GM23338 (cell line): ENCODE data around the gene RDH5.

Experiments
- CREB1 ChIP-seq: fragments of 250-450 bp; sonication (Bioruptor Pico); IDR thresholded peaks from 2 replicates; pipeline ENCODE4 v1.5.0; 2020; ENCODE audit warnings: low read depth, mild to moderate bottlenecking, moderate library complexity
- EZH2 ChIP-seq: fragments of 200-600 bp; sonication (generic); IDR thresholded peaks from one replicate; pipeline ENCODE4 v1.8.0; 2017; ENCODE audit warnings: antibody characterized with exemption, mild to moderate bottlenecking, low read depth; ENCODE audit not compliant: unreplicated experiment
- EZH2phosphoT487 ChIP-seq: fragments of 200-600 bp; sonication (generic); IDR thresholded peaks from one replicate; pipeline ENCODE4 v1.8.1; 2018; ENCODE audit warnings: antibody characterized with exemption; ENCODE audit not compliant: unreplicated experiment
- POLR2AphosphoS5 ChIP-seq: IDR thresholded peaks from 2 replicates; pipeline ENCODE4 v1.6.1; 2016; ENCODE audit warnings: antibody characterized with exemption, low read depth
- REST ChIP-seq: IDR thresholded peaks from one replicate; pipeline ENCODE4 v1.6.1; 2018; ENCODE audit warnings: antibody characterized with exemption; ENCODE audit not compliant: unreplicated experiment
- ZNF114 ChIP-seq: fragments of 250-450 bp; sonication (Bioruptor Pico); IDR thresholded peaks from 2 replicates; pipeline ENCODE4 v1.5.0; 2020; ENCODE audit warnings: mild to moderate bottlenecking, moderate library complexity
- ZNF331 ChIP-seq: fragments of 250-450 bp; sonication (Bioruptor Pico); IDR thresholded peaks from 2 replicates; pipeline ENCODE4 v1.5.0; 2020; ENCODE audit warnings: low read depth, mild to moderate bottlenecking, moderate library complexity
- TF ChIP-seq, protein P1 (sequence below), 2 experiments: fragments of 200-600 bp in 1 of 2; sonication (generic) in 1 of 2; conservative IDR thresholded peaks; 2 replicates each; pipeline versions ENCODE4 v1.5.1 to v1.6.1; 2016 to 2017; ENCODE audit warnings: antibody characterized with exemption in 2 of 2, low read depth in 2 of 2, mild to moderate bottlenecking in 2 of 2, moderate library complexity in 1 of 2

DNA sequence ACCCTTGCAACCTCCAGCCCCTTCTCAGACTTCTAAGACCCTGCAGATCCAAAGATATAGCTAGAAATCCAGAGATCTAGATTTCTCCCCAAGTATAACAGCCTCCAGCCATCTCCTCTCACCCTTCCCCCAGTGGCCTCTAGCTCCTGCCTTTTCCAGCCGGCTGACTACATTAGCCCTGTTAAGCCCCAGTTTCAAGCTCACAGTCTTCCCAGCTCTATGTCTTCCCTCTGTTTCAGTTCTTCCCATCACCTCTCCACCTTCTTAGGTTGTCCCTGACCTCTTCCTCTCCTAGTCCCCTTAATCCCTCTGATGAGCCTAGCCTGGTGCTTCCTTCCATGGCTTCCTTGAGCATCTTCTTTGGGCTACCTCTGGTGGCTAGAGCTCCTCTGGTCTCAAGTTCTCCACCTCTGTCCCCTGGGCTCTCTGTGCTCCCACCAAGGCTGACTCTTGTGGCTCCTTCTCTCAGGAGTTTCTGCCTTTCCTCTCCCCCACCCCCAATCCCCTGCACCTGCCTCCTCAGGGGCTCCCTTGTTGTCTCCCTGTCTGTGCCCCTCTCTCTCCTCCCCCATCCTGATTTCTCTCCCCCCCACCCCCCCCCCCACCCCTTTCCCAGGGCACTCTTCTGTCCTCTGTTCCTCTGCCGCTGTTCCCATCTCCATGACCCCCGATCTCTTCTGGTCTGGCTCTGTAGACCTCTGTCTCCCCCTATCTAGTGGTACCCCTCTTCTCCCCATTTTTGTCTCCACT is 21.9 kb downstream of the RDH5 start:
- TF ChIP-seq ZNF114, result no peak
- TF ChIP-seq POLR2AphosphoS5, result no peak
- TF ChIP-seq, protein P1, sequence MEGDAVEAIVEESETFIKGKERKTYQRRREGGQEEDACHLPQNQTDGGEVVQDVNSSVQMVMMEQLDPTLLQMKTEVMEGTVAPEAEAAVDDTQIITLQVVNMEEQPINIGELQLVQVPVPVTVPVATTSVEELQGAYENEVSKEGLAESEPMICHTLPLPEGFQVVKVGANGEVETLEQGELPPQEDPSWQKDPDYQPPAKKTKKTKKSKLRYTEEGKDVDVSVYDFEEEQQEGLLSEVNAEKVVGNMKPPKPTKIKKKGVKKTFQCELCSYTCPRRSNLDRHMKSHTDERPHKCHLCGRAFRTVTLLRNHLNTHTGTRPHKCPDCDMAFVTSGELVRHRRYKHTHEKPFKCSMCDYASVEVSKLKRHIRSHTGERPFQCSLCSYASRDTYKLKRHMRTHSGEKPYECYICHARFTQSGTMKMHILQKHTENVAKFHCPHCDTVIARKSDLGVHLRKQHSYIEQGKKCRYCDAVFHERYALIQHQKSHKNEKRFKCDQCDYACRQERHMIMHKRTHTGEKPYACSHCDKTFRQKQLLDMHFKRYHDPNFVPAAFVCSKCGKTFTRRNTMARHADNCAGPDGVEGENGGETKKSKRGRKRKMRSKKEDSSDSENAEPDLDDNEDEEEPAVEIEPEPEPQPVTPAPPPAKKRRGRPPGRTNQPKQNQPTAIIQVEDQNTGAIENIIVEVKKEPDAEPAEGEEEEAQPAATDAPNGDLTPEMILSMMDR (conservative IDR thresholded peaks at IDR 0.05; ENCODE audit: low read depth in 2 of 2), result no peak
- TF ChIP-seq ZNF331 (CRISPR knock-in tag), result no peak
- TF ChIP-seq EZH2, result no peak
- TF ChIP-seq EZH2phosphoT487, result no peak
- no peak for TF ChIP-seq CREB1 (CRISPR knock-in tag)
- no peak for TF ChIP-seq REST
